H54 (cell line): ENCODE measurements around the gene HOXA3.
A peak's percentile ranks its signal among the peaks of the same experiment; 100 is the strongest.

Experiments used
- DNase-seq: peaks from one replicate; pipeline ENCODE4 v3.0.0; 2011; ENCODE audit warnings: low spot score, mixed read lengths; ENCODE audit not compliant: insufficient read length
- FAIRE-seq: peaks from 3 replicates; lab custom pipeline; 2011; peaks lifted over from hg19 to GRCh38; lab: Jason Lieb, UNC
- POLR2A ChIP-seq: IDR thresholded peaks from 2 replicates; pipeline ENCODE4 v1.6.1; 2011; ENCODE audit warnings: low read depth, mild to moderate bottlenecking, low read length

HOXA3 gene

DNA sequence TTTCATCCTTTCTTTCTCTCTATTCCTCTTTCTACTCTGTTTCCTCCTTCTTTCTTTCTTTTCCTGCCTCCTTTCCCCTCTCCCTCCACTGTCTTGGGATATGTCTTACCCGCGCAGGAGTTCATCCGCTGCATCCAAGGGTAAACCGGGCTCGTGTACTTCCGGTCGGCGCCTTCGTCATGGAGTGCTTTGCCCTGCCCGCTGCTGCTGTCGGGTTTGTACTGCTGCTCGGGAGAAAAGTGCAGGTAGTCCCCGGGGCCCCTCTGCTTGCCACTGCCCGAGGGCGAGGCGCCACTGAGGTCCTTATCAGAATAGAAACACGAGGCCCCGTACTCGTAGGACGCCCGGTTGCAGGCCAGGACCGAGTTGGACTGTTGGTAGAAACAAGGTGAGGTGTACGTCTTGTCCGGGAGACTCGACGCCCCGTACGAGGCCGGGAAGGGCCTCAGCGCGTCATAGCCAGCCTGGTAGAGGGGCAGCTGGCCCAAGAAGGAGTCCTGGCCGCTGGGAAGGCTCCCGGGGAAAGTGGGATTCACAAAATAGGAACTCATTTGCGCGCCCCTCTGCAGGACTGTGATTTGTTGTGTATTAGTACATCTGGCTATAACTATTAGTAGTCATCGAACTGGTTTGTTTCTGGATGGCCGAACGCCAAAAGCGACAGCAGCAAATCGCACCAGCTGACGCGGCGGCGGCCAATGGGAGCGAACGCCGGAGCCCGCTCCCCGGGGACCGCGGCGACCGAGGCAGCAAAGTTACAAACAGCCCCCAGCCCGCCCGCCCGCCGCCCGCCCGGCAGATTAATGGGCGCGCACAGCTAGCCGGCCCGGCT lies 5.0 kb downstream of the HOXA3 start, which contains the start of gene HOXA6:
TSS of gene HOXA6 (minus strand) at position 576 of the 832 bp plus-strand sequence. CDS start at position 551, 25 bp downstream.
- no peak for TF ChIP-seq POLR2A
- no peak for DNase-seq
- no peak for FAIRE-seq

GRCh38 chr7:27146491-27147198 lies 5.7 kb downstream of the HOXA3 start:
- TF ChIP-seq POLR2A: no peak
- no peak for DNase-seq
- FAIRE-seq: no peak

DNA sequence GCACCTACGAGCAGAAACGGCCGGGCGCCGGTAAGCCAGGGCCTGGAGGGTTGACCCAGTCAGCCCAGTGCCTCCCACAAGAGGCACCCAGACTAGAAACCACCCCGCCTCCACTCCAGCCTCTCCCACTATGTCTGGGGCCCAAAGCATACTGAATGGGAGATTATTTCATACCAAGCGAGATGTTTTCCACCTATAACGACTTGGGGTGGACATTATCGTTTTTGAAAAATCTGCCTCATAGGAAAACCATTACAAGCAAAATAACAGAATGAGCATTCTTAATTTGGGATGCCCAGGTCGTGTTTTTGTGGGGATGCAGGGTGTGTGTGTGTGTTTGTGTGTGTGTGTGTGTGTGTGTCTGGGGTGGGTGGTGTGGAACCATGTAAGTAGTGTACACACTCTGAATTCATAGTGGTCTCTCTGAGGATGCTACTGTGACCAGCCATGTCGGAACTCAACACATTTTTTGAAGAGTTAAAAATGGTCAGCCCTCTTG lies 6.4 kb downstream of the HOXA3 start:
- FAIRE-seq (no peak), DNase-seq (no peak)

DNA sequence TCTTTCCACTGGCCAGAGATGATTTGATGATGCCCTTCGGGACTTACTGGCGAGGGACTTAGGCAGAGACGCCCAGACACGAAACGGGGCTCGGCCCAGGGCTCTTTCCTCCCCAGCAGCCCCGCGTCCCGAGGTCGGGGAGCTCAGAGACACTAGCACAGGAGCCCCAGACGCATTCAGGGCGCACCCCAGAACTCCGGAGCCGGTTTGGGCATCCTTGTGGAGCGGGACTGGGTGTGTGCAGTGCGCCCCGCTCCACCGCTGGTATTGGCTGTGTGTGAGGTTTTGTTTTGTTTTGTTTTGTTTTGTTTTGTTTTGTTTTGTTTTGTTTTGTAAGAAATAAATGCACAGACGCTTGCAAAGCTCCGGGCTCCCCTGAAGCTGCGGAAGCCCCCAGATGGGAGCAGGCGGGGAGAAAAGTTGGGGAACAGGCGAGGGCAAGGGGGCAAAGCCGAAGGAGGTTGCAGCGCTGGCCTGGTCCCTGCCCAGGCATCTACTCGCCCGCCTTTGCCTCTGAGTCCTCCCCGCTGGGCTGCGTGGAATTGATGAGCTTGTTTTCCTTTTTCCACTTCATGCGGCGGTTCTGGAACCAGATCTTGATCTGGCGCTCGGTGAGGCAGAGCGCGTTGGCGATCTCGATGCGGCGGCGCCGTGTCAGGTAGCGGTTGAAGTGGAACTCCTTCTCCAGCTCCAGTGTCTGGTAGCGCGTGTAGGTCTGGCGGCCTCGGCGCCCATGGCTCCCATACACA lies 7.0 kb downstream of the HOXA3 start:
- no peak for FAIRE-seq
- DNase-seq: no peak
- no peak for TF ChIP-seq POLR2A

More for the DNA sequence above, 6.4 kb downstream of the HOXA3 start:
- no peak for TF ChIP-seq POLR2A

DNA sequence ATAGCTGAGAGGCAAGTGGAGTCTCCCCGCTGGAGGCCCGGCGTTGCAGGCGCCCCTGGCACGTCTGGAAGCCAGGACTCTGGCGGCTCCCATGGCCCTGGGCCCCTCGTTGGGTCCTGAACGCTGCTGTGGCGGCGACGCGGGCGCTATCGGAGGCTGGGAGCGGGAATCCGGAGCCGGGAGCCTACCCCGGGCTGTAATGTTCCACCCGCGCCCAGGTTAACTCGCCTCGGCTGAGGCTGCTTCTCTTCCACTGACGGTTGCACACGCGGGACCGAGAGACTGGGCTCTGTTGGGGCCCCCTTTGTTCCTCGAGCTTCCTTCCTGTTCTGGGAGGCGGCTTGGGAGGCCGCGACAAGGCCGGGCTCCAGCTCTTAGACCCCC lies 7.6 kb downstream of the HOXA3 start:
- no peak for DNase-seq
- FAIRE-seq: no peak
- no peak for TF ChIP-seq POLR2A

GRCh38 chr7:27143950-27144780 lies 8.2 kb downstream of the HOXA3 start:
- TF ChIP-seq POLR2A: no peak
- DNase-seq (no peak), FAIRE-seq (no peak)

DNA sequence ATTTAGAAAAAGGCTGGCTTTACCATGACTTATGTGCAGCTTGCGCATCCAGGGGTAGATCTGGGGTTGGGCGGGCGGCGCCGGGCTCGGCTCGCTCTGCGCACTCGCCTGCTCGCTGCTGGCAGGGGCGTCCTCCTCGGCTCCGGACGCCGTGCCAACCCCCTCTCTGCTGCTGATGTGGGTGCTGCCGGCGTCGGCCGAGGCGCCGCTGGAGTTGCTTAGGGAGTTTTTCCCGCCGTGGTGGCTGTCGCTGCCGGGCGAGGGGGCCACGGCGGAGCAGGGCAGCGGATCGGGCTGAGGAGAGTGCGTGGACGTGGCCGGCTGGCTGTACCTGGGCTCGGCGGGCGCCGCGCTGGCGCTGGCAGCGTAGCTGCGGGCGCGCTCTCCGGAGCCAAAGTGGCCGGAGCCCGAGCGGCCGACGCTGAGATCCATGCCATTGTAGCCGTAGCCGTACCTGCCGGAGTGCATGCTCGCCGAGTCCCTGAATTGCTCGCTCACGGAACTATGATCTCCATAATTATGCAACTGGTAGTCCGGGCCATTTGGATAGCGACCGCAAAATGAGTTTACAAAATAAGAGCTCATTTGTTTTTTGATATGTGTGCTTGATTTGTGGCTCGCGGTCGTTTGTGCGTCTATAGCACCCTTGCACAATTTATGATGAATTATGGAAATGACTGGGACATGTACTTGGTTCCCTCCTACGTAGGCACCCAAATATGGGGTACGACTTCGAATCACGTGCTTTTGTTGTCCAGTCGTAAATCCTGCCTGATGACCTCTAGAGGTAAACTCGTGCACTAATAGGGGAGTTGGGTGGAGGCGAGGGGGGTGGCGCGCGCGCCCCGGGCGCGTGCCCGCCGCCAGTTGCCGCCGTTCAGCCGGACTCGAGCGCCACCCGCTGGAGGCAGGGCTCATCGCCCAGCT lies 9.1 kb downstream of the HOXA3 start, which contains the start of gene HOXA5:
TSS of gene HOXA5 (minus strand) at position 659 of the 927 bp plus-strand sequence. CDS start at position 585, 74 bp downstream.
- TF ChIP-seq POLR2A: peak; percentile 13; the same call in 1 of the 2 replicates
- peak; percentile 92 for FAIRE-seq
- DNase-seq: peak; percentile 100

GRCh38 chr7:27142580-27143022 lies 9.8 kb downstream of the HOXA3 start:
- TF ChIP-seq POLR2A: no peak
- FAIRE-seq (no peak), DNase-seq (no peak)

GRCh38 chr7:27141923-27142579 lies 10.3 kb downstream of the HOXA3 start:
- DNase-seq (peak; percentile 87), FAIRE-seq (no peak)
- no peak for TF ChIP-seq POLR2A

GRCh38 chr7:27141137-27141922 lies 11.1 kb downstream of the HOXA3 start:
- DNase-seq (no peak), FAIRE-seq (no peak)
- no peak for TF ChIP-seq POLR2A
